ENCODE data around the gene MINDY1. TPM values are rescaled to one million over a fixed set of nuclear protein-coding genes. Genes with fewer than 3 reads are reported as not detected.
A peak's percentile ranks its signal among the peaks of the same experiment; 100 is the strongest.

The MINDY1 gene
- total and polyA plus RNA-seq, 9 of the 15 experiments (the other 6 are each of a cell fraction or from before 2014, with no cell fraction given): 0.49 to 11.0 (median 6.0) TPM

GRCh38 chr1:150995896-150996295 is 10.8 kb downstream of the MINDY1 start (continued):
- TF ChIP-seq REST (IDR thresholded peaks at IDR 0.05; ENCODE audit: borderline replicate concordance) (peak; percentile 56; the same call in 1 of the 2 replicates), REST (CRISPR knock-in tag; IDR thresholded peaks at IDR 0.05; ENCODE audit: low read depth) (no peak), HINFP (tag; conservative IDR thresholded peaks at IDR 0.05; ENCODE audit: low read depth) (no peak), CC2D1A (IDR thresholded peaks at IDR 0.05) (peak; percentile 64; the same call in 1 of the 2 replicates), RUNX1 (IDR thresholded peaks at IDR 0.05; ENCODE audit: low read depth) (no peak)
- TF ChIP-seq, protein P1, sequence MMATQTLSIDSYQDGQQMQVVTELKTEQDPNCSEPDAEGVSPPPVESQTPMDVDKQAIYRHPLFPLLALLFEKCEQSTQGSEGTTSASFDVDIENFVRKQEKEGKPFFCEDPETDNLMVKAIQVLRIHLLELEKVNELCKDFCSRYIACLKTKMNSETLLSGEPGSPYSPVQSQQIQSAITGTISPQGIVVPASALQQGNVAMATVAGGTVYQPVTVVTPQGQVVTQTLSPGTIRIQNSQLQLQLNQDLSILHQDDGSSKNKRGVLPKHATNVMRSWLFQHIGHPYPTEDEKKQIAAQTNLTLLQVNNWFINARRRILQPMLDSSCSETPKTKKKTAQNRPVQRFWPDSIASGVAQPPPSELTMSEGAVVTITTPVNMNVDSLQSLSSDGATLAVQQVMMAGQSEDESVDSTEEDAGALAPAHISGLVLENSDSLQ (IDR thresholded peaks at IDR 0.05): 0 out of 2 replicates have a peak, but pooled peaks have one; percentile 14

All from K562 (cell line).